ENCODE measurements around the gene ARID1B. TPM values are rescaled to one million over a fixed set of nuclear protein-coding genes. Genes with fewer than 3 reads are reported as not detected.

The ARID1B gene
- total RNA-seq, 1 experiment from 2014 or later, result 42.8 TPM

DNA sequence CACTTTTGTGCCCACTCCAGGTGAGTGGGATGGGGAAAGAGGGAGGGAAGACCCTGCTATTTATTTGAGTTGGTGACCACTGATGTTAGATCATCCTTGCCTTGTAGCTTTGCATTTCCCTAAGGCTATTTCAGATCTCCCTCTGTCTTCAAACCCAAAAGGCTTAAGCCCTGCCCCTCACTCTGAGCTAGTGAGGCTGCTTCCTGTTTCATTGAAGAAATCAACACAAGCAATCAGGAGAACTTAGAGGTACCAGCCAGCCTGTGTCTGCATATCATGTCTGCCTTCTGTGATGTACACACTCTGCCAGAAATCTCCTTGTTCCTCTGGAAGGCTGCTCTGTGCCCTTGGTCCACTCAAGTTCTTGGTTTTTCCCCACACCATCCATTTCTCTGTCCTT, 135.3 kb downstream of the ARID1B start:
- no peaks in the 10 kb centered on the region for H3K9me3 ChIP-seq (ENCODE audit: insufficient read depth, low read depth)
- POLR2A ChIA-PET (ENCODE audit: unreplicated experiment), result no interaction called here
- no peaks in the 10 kb centered on the region; the same call in 1 of the 2 replicates for H4K20me1 ChIP-seq (ENCODE audit: insufficient read depth)
- intact Hi-C loops (cut with micrococcal nuclease; ENCODE audit: unreplicated experiment), result no loop called here
- H3K4me2 ChIP-seq, result no peak overlapping the region
- no peaks in the 10 kb centered on the region for H3F3A ChIP-seq (ENCODE audit: insufficient read depth, low read depth)
- H3K36me3 ChIP-seq (ENCODE audit: low read depth), result no peaks in the 10 kb centered on the region
- BruUV-seq (replicated peaks), result no TSS peak
- no peak overlapping the region for H3K4me3 ChIP-seq
- TF ChIP-seq EZH2 (IDR thresholded peaks at IDR 0.05; ENCODE audit: low read depth), result no peak
- TF ChIP-seq, protein P1, sequence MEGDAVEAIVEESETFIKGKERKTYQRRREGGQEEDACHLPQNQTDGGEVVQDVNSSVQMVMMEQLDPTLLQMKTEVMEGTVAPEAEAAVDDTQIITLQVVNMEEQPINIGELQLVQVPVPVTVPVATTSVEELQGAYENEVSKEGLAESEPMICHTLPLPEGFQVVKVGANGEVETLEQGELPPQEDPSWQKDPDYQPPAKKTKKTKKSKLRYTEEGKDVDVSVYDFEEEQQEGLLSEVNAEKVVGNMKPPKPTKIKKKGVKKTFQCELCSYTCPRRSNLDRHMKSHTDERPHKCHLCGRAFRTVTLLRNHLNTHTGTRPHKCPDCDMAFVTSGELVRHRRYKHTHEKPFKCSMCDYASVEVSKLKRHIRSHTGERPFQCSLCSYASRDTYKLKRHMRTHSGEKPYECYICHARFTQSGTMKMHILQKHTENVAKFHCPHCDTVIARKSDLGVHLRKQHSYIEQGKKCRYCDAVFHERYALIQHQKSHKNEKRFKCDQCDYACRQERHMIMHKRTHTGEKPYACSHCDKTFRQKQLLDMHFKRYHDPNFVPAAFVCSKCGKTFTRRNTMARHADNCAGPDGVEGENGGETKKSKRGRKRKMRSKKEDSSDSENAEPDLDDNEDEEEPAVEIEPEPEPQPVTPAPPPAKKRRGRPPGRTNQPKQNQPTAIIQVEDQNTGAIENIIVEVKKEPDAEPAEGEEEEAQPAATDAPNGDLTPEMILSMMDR (conservative IDR thresholded peaks at IDR 0.05), result no peak
- H3K27me3 ChIP-seq (ENCODE audit: insufficient read depth, low read depth), result no peaks in the 10 kb centered on the region
- H3K9me2 ChIP-seq (ENCODE audit: insufficient read depth), result no peaks in the 10 kb centered on the region
- DNase-seq, result no peak
- no peaks in the 10 kb centered on the region; the same call in 1 of the 2 replicates for H3K79me2 ChIP-seq (ENCODE audit: low read depth)
- CTCF ChIA-PET, result no interaction called here
- no peak overlapping the region for H3K27ac ChIP-seq
- no peak overlapping the region for H2AFZ ChIP-seq
- H3K4me1 ChIP-seq (replicated peaks; ENCODE audit: insufficient read depth), result no peaks in the 10 kb centered on the region

DNA sequence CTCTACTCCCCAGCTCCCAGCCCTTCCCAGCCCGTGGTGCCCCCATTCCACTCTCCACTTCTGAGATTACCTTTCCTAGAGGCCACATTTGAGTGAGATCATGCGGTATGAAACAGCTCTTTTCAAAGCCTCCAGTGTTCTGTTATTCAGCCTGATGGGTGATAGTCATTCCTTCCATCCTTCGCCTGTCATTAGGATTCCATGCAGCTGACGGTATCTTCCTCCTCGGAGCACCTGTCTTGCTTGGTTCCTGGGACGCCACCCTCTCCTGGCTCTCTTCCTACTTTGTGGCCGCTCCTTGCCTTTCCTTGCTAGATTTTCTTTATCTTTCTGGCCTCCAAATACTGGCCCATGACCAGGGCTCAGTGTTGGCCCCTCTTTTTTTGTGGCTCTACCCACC, 137.0 kb downstream of the ARID1B start:
- H3K4me1 ChIP-seq (replicated peaks; ENCODE audit: insufficient read depth), result no peaks in the 10 kb centered on the region
- intact Hi-C loops (cut with micrococcal nuclease; ENCODE audit: unreplicated experiment), result no loop called here
- H3K36me3 ChIP-seq (ENCODE audit: low read depth), result no peaks in the 10 kb centered on the region
- H3K27me3 ChIP-seq (ENCODE audit: insufficient read depth, low read depth), result no peaks in the 10 kb centered on the region
- no TSS peak for BruUV-seq (replicated peaks)
- H3K79me2 ChIP-seq (ENCODE audit: low read depth), result no peaks in the 10 kb centered on the region; the same call in 1 of the 2 replicates
- no peak overlapping the region for H2AFZ ChIP-seq
- ChIA-PET POLR2A (ENCODE audit: unreplicated experiment) (no interaction called here), CTCF (no interaction called here)
- no peak overlapping the region for H3K27ac ChIP-seq
- no peak for DNase-seq
- no peaks in the 10 kb centered on the region for H3K9me2 ChIP-seq (ENCODE audit: insufficient read depth)
- H3F3A ChIP-seq (ENCODE audit: insufficient read depth, low read depth), result no peaks in the 10 kb centered on the region
- no peak overlapping the region for H3K4me3 ChIP-seq
- no peak overlapping the region for H3K4me2 ChIP-seq
- no peaks in the 10 kb centered on the region; the same call in 1 of the 2 replicates for H4K20me1 ChIP-seq (ENCODE audit: insufficient read depth)
- TF ChIP-seq, protein P1 (conservative IDR thresholded peaks at IDR 0.05), result no peak
- TF ChIP-seq EZH2 (IDR thresholded peaks at IDR 0.05; ENCODE audit: low read depth), result no peak
- no peaks in the 10 kb centered on the region for H3K9me3 ChIP-seq (ENCODE audit: insufficient read depth, low read depth)

DNA sequence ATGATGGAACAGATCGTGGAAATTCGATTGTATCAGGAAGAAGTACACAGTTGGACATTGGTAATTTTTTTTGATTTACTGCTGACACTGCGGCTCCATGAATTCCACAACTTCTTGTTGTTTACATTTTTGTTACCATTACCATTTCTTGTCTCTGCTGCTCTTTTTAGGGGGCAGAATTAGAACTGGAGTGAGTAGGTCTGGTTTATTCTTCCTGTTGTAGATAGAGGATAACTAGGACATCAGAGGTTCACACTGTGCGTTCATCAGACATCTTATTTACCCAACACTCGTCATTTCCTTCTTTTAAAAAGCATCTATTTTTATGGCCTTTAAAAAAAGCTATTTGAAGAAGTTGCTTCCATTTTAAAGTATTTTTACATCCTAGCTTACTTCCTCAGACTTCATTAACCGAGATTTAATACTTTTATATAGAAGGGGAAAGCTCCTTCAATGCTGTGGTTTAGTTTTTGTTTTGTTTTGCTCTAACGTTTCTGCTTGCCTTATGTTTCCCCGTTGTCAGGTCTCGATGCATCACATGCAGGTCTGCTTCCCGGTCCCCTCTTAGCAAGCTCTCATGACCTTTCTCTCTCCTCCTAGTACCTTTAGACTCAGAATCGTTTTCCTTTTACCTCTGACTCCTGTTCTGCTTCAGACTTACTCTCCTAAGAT, 139.1 kb downstream of the ARID1B start:
- Histone ChIP-seq H3K27ac (no peak overlapping the region), H3K79me2 (ENCODE audit: low read depth) (peaks cover 3% of the 10 kb centered on the region; the same call in 1 of the 2 replicates), H2AFZ (no peak overlapping the region), H3F3A (ENCODE audit: insufficient read depth, low read depth) (no peaks in the 10 kb centered on the region), H3K9me2 (ENCODE audit: insufficient read depth) (no peaks in the 10 kb centered on the region), H4K20me1 (ENCODE audit: insufficient read depth) (no peaks in the 10 kb centered on the region; the same call in 1 of the 2 replicates), H3K4me3 (no peak overlapping the region), H3K27me3 (ENCODE audit: insufficient read depth, low read depth) (no peaks in the 10 kb centered on the region), H3K4me1 (replicated peaks; ENCODE audit: insufficient read depth) (no peaks in the 10 kb centered on the region), H3K36me3 (ENCODE audit: low read depth) (no peaks in the 10 kb centered on the region), H3K4me2 (no peak overlapping the region), H3K9me3 (ENCODE audit: insufficient read depth, low read depth) (no peaks in the 10 kb centered on the region)
- no TSS peak for BruUV-seq (replicated peaks)
- no peak for DNase-seq
- intact Hi-C loops (cut with micrococcal nuclease; ENCODE audit: unreplicated experiment), result no loop called here
- ChIA-PET POLR2A (ENCODE audit: unreplicated experiment) (no interaction called here), CTCF (no interaction called here)
- no peak for TF ChIP-seq EZH2 (IDR thresholded peaks at IDR 0.05; ENCODE audit: low read depth)
- TF ChIP-seq, protein P1 (conservative IDR thresholded peaks at IDR 0.05), result no peak

Data from PC-9 (cell line).